PC-3 (cell line): ENCODE measurements around the gene MAP1LC3B2.

Experiments
- CTCF ChIP-seq: fragments of 300-600 bp; sonication (generic); conservative IDR thresholded peaks from 2 replicates; pipeline ENCODE4 v1.5.1; 2017; ENCODE audit warnings: antibody characterized with exemption, low read depth, mild to moderate bottlenecking, low read length
- EZH2 ChIP-seq: fragments of 300-600 bp; sonication (generic); IDR thresholded peaks from one replicate; pipeline ENCODE4 v1.6.1; 2017; ENCODE audit warnings: antibody characterized with exemption, mild to moderate bottlenecking, low read length; ENCODE audit not compliant: unreplicated experiment
- EZH2phosphoT487 ChIP-seq: fragments of 300-600 bp; sonication (generic); IDR thresholded peaks from 2 replicates; pipeline ENCODE4 v1.6.1; 2018; ENCODE audit warnings: mild to moderate bottlenecking, antibody characterized with exemption, low read length, borderline replicate concordance

- TF ChIP-seq CTCF (no peak), EZH2phosphoT487 (no peak), EZH2 (no peak)
Measured at GRCh38 chr12:116604951-116605641, 45.9 kb downstream of the MAP1LC3B2 start.
